Duodenal mucosa (tissue), 2 donors: ENCODE data around the gene ANKRD11.
A peak's percentile ranks its signal among the peaks of the same experiment; 100 is the strongest.
"Not testable (repeated sequence)": the region's sequence is repeated elsewhere in the genome, so short reads cannot be mapped to it uniquely, and the experiment has no call there.

Source experiments
- H3K27ac ChIP-seq: one replicate; pipeline ENCODE4 v1.7.0; 2013; ENCODE audit warnings: low read depth, low read length
- H3K27me3 ChIP-seq, 2 donors: one replicate each; pipeline ENCODE4 v1.7.0; 2013; ENCODE audit warnings: low read length in 2 of 2, control low read depth in 1 of 2; ENCODE audit not compliant: insufficient read depth in 2 of 2, control insufficient read depth in 1 of 2
- H3K36me3 ChIP-seq, 2 donors: one replicate each; pipeline ENCODE4 v1.7.0; 2013; ENCODE audit warnings: low read length in 2 of 2, control low read depth in 1 of 2; ENCODE audit not compliant: insufficient read depth in 2 of 2, control insufficient read depth in 1 of 2
- H3K4me1 ChIP-seq, 2 donors: one replicate each; pipeline ENCODE4 v1.7.0; 2013; ENCODE audit warnings: low read length in 2 of 2, control low read depth in 1 of 2; ENCODE audit not compliant: insufficient read depth in 2 of 2, control insufficient read depth in 1 of 2
- H3K4me3 ChIP-seq, 2 donors: one replicate each; pipeline ENCODE4 v1.7.0; 2013; ENCODE audit warnings: low read length in 2 of 2, low read depth in 1 of 2
- H3K9ac ChIP-seq, 2 donors: one replicate each; pipeline ENCODE4 v1.7.0; 2013; ENCODE audit warnings: low read length in 2 of 2, low read depth in 1 of 2
- H3K9me3 ChIP-seq, 2 donors: one replicate each; pipeline ENCODE4 v1.7.0; 2013; ENCODE audit warnings: low read length in 2 of 2, control low read depth in 1 of 2; ENCODE audit not compliant: control insufficient read depth in 1 of 2

Gene ANKRD11

DNA sequence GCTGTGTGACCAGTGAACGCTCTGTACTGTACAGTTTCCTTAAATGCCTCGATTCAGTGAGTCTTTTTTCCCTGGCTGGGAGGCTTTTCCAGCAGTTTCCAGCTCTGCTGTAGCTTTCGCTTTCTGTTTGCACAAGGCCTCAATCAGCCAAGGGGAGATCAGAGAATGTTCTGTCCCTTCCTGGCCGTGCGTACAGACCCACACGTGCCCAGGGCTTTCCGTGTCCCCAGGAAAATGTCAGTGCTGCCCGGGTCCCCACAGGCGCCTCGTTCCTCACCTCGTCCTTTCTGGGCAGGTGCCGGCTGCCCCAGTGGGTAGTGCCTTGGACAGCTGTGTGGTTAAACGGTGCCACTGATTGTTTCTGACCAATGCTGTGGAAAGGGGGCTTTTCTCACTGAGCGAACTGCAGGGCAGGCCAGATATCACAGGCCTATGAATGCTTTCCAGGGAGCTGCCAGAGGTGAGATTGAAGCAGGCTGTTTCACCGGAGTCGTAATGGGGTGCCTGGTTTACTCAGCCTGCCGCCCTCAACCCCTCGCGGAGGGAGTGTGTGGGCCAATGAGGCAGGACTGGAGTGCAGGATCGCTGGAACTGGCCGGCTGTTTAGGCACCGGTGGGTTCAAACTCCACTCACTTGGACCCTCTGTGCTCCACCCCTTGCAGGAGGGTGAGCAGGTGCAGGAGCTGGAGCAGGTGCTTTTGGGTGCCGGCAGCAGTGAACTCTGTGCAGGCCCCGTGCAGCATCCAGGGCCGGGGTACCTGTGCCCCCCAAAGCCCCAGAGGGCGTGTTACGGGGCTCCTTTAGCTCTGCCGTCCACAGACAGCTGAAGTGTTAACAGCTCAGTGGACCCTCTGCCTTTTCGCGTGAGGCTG is 228.4 kb downstream of the ANKRD11 start:
- Histone ChIP-seq H3K4me1 (peaks cover 5 to 12% of the 10 kb centered on the region in 2 donors), H3K27me3 (no peaks in the 10 kb centered on the region), H3K36me3 (peaks cover 0 to 14% of the 10 kb centered on the region in 2 donors), H3K4me3 (peak overlapping the region; percentile 42 to 59), H3K27ac (peak overlapping the region; percentile 53), H3K9ac (peak overlapping the region; percentile 58 to 87), H3K9me3 (peaks cover 0 to 3% of the 10 kb centered on the region in 2 donors)

DNA sequence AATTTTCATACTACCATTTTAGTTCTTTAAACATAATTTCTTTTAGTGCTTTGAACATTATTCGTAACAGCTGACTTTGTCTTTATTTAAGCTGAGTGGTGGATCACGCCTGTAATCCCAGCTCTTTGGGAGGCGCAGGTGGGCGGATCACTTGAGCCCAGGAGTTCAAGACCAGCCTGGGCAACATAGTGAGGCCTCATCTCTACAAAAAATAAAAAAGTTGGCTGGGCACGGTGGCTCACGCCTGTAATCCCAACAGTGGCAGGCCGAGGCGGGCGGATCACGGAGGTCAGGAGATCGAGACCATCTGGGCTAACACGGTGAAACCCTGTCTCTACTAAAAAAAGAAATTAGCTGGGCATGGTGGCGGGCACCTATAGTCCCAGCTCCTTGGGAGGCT is 230.5 kb downstream of the ANKRD11 start:
- not testable (repeated sequence) for H3K4me3 ChIP-seq, H3K9ac ChIP-seq, H3K9me3 ChIP-seq

DNA sequence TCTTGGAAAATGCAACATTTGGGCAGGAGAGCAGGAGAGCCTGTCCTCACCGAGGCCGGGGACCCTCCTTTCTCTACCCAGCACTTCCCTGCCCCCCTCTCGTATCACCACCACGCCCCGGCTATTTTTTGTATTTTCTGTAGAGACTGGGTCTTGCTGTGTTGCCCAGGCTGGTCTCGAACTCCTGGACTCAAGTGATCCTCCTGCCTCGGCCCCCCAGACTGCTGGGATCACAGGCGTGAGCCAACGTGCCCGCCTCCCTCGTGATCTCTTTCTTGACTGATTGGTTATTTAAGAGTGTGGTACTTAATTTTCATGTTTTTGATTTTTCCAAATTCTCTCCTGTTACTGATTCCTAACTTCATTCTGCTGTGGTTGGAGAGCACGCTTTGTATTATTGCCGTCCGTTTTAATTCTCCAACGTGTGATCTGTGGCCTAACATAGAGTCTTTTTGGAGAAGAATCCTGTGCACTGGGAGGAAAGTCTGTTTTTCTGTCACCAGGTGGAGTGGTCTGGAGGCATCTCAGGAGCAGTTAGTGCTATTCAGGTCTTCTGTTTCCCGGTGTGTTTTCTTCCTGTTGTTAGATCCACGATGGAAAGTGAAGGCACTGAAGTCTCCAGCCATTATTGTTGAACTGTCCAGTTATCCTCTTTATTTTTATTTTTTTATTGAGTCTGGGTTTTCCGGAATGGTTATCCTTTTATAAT is 232.4 kb downstream of the ANKRD11 start:
- peak overlapping the region; percentile 64 to 78 for H3K9ac ChIP-seq
- H3K4me3 ChIP-seq: peak overlapping the region; percentile 68 to 73
- H3K9me3 ChIP-seq: peaks cover 0 to 3% of the 10 kb centered on the region in 2 donors

More for the DNA sequence above, 230.5 kb downstream of the ANKRD11 start:
- not testable (repeated sequence) for H3K27me3 ChIP-seq, H3K36me3 ChIP-seq, H3K27ac ChIP-seq
- H3K4me1 ChIP-seq: peaks cover 5 to 12% of the 10 kb centered on the region in 2 donors

DNA sequence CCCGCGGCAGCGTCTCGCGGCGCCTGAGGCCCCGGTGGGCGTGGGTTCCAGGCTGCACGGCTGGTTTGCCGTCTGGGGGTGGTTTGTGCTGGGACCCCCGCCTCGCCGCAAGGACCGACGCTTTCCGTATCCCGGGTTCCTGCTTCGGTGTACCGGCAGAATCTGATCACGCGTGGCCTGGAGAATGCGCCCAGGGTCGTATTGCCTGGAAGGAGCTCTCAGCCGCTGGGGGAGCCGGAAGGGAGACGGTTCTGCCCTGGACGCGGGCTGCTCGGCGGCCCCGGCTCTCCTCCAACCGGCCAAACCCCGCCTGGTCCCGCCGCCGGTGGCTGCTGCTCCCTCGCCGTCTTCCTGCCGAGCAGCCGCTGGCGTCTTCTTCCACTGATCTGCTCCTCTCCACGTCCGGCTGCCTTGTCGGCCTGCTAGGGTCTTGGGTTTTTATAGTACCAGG is 233.1 kb downstream of the ANKRD11 start:
- Histone ChIP-seq H3K9me3 (no peaks in the 10 kb centered on the region), H3K27me3 (no peaks in the 10 kb centered on the region), H3K36me3 (no peaks in the 10 kb centered on the region), H3K27ac (peak overlapping the region; percentile 32), H3K4me1 (peaks cover 4 to 10% of the 10 kb centered on the region in 2 donors), H3K4me3 (peak overlapping the region; percentile 68 to 73), H3K9ac (peak overlapping the region; percentile 64 to 78)

More for the DNA sequence above, 232.4 kb downstream of the ANKRD11 start:
- no peaks in the 10 kb centered on the region for H3K27me3 ChIP-seq
- peaks cover 5 to 12% of the 10 kb centered on the region in 2 donors for H3K4me1 ChIP-seq
- H3K36me3 ChIP-seq: no peaks in the 10 kb centered on the region
- H3K27ac ChIP-seq: no peak overlapping the region

DNA sequence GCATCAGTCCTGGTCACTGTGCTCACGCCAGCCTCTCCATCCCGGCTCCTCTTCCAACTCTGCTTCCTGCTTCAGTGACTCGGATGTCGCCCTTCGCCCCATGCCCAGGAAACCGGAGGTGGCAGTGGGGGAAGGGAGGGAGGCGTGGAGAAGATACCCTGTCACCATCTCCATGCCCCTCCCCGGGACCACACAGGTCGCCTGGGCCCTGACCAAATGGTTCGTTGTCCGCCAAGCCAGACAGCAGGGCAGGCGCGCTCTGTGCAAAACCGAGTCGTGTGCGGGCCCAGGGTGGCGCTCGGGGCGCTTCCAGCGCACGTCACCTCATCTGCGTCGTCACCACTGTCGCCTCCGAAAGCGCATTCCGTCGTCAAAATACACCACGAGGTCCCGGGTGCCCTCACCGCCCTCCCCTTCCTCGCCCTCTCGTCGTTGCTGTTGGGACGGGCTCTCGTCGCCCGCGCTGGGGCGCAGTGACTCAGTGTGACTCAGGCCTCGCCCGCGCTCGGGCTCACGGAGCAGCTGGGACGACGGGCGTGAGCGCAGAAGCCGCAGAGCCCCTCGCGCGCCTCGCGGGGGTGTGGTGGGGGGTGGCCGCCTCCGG is 233.6 kb downstream of the ANKRD11 start:
- Histone ChIP-seq H3K4me1 (peaks cover 0 to 5% of the 10 kb centered on the region in 2 donors), H3K9me3 (no peaks in the 10 kb centered on the region), H3K4me3 (peak overlapping the region; percentile 68 to 73), H3K27me3 (no peaks in the 10 kb centered on the region), H3K27ac (no peak overlapping the region), H3K36me3 (no peaks in the 10 kb centered on the region), H3K9ac (peak overlapping the region; percentile 64 to 78)

DNA sequence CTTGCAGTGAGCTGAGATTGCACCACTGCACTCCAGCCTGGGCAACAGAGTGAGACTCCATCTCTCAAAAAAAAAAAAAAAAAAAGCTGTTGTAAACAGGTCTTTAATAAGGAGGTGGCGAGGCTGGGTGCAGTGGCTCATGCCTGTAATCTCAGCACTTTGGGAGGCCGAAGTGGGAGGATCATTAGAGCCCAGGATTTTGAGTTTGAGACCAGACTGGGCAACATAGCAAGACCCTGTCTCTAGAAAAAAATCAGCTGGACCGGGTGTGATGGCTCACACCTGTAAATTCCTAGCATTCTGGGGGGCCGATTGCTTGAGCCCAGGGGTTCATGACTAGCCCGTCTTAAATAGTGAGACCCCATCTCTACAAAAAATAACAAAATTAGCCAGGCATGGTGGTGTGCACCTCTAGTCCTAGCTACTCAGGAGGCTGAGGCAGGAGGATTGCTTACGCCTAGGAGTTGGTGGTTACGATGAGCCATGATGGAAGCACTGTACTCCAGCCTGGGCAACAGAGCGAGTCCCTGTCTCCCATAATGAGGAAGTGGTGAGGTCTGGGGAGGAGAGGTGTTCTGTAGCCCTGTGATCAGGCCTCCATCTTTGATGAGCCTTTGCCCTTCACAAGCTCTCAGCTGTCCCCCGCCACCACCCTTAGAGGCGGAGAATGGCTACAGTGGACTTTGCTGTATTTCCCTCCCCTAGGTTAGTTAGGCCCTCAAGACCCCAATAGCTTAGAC is 236.6 kb downstream of the ANKRD11 start:
- Histone ChIP-seq H3K36me3 (no peaks in the 10 kb centered on the region), H3K27me3 (no peaks in the 10 kb centered on the region), H3K27ac (no peak overlapping the region), H3K4me1 (no peaks in the 10 kb centered on the region), H3K9ac (no peak overlapping the region), H3K9me3 (no peaks in the 10 kb centered on the region), H3K4me3 (no peak overlapping the region)

- Histone ChIP-seq H3K4me1 (peaks cover 0 to 4% of the 10 kb centered on the region in 2 donors), H3K9ac (no peak overlapping the region), H3K9me3 (no peaks in the 10 kb centered on the region), H3K4me3 (peak overlapping the region in 1 of 2 donors; percentile 55), H3K27ac (no peak overlapping the region), H3K36me3 (no peaks in the 10 kb centered on the region), H3K27me3 (no peaks in the 10 kb centered on the region)
These were observed 242.0 kb downstream of the ANKRD11 start for GRCh38 chr16:89248196-89248982.

GRCh38 chr16:89247734-89248075 is 242.7 kb downstream of the ANKRD11 start:
- H3K9ac ChIP-seq, H3K27me3 ChIP-seq, H3K4me1 ChIP-seq, H3K9me3 ChIP-seq, H3K27ac ChIP-seq, H3K36me3 ChIP-seq: not testable (repeated sequence)
- H3K4me3 ChIP-seq: peak overlapping the region; percentile 35 to 55
